ENCODE results near the gene MTURN.

Gene MTURN

GRCh38 chr7:30162622-30163124, 27.9 kb downstream of the MTURN start:
- no peak for DNase-seq (ENCODE audit: low spot score)

- DNase-seq (ENCODE audit: low spot score) = no peak
These were observed 28.6 kb downstream of the MTURN start for GRCh38 chr7:30163231-30163894.

GRCh38 chr7:30164567-30164966, 29.8 kb downstream of the MTURN start:
- DNase-seq (ENCODE audit: low spot score) = peak; percentile 54

- DNase-seq (ENCODE audit: low spot score) = no peak
These were observed 30.8 kb downstream of the MTURN start for GRCh38 chr7:30165590-30165989.

GRCh38 chr7:30166155-30166840, 31.5 kb downstream of the MTURN start:
- DNase-seq (ENCODE audit: low spot score) = no peak

GRCh38 chr7:30166841-30167235, 32.1 kb downstream of the MTURN start:
- no peak for DNase-seq (ENCODE audit: low spot score)

GRCh38 chr7:30167901-30168300, 33.1 kb downstream of the MTURN start:
- DNase-seq (ENCODE audit: low spot score) = no peak

GRCh38 chr7:30168835-30169573, 34.2 kb downstream of the MTURN start:
- DNase-seq (ENCODE audit: low spot score) = peak; percentile 63

GRCh38 chr7:30169579-30169978, 34.8 kb downstream of the MTURN start:
- DNase-seq (ENCODE audit: low spot score) = no peak

GRCh38 chr7:30170476-30171205, 35.9 kb downstream of the MTURN start:
- no peak for DNase-seq (ENCODE audit: low spot score)

GRCh38 chr7:30171766-30172447, 37.1 kb downstream of the MTURN start:
- no peak for DNase-seq (ENCODE audit: low spot score)

- DNase-seq (ENCODE audit: low spot score) = no peak
These were observed 37.7 kb downstream of the MTURN start for GRCh38 chr7:30172451-30172850.

GRCh38 chr7:30173058-30173897, 38.5 kb downstream of the MTURN start:
- peak; percentile 35 for DNase-seq (ENCODE audit: low spot score)

GRCh38 chr7:30175180-30175579, 40.4 kb downstream of the MTURN start:
- DNase-seq (ENCODE audit: low spot score) = no peak

GRCh38 chr7:30175636-30176147, 40.9 kb downstream of the MTURN start:
- DNase-seq (ENCODE audit: low spot score) = no peak

- DNase-seq (ENCODE audit: low spot score) = no peak
These were observed 41.8 kb downstream of the MTURN start for GRCh38 chr7:30176463-30177109.

GRCh38 chr7:30177186-30177585, 42.4 kb downstream of the MTURN start:
- DNase-seq (ENCODE audit: low spot score) = no peak

- no peak for DNase-seq (ENCODE audit: low spot score)
These were observed 43.2 kb downstream of the MTURN start for GRCh38 chr7:30177965-30178364.

- DNase-seq (ENCODE audit: low spot score) = no peak
These were observed 44.1 kb downstream of the MTURN start for GRCh38 chr7:30178748-30179436.

Measured in iPS-NIHi11 (cell line).